TTC549 (cell line): ENCODE measurements around the gene OR11G2.
"Not testable (repeated sequence)": the region's sequence is repeated elsewhere in the genome, so short reads cannot be mapped to it uniquely, and the experiment has no call there.

Experiments used
- FAIRE-seq: peaks from 2 replicates; lab custom pipeline; 2012; peaks lifted over from hg19 to GRCh38; lab: Jason Lieb, UNC

The OR11G2 gene, protein sequence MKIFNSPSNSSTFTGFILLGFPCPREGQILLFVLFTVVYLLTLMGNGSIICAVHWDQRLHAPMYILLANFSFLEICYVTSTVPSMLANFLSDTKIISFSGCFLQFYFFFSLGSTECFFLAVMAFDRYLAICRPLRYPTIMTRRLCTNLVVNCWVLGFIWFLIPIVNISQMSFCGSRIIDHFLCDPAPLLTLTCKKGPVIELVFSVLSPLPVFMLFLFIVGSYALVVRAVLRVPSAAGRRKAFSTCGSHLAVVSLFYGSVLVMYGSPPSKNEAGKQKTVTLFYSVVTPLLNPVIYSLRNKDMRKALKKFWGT

DNA sequence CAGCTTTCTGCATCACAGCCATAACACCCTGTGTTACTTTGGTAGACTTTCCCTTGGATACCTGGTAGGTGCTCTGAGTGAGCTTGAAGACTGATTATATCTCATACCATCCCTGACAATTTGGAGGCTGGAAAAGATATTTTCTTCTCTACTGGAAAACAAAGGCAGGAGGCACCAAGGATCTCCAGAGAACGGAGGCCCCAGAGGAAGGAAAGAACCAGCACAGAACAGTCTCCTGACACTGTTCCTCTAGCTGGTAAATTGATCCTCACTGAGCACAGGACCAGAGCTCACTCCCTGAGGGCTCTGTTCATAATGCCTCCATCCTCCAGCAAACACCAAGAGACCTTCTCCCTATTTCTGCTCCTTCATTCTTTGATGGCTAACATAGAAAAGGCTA is at the start of gene OR11G2:
OR11G2 (plus strand) TSS at position 301 of the 400 bp plus-strand sequence. CDS start 6,542 bp downstream, outside the sequence.
- FAIRE-seq = no peak

DNA sequence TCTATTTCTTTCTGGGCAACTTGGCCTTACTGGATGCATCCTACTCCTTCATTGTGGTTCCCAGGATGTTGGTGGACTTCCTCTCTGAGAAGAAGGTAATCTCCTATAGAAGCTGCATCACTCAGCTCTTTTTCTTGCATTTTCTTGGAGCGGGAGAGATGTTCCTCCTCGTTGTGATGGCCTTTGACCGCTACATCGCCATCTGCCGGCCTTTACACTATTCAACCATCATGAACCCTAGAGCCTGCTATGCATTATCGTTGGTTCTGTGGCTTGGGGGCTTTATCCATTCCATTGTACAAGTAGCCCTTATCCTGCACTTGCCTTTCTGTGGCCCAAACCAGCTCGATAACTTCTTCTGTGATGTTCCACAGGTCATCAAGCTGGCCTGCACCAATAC is 46.8 kb upstream of the OR11G2 start:
- peak; percentile 3 for FAIRE-seq

DNA sequence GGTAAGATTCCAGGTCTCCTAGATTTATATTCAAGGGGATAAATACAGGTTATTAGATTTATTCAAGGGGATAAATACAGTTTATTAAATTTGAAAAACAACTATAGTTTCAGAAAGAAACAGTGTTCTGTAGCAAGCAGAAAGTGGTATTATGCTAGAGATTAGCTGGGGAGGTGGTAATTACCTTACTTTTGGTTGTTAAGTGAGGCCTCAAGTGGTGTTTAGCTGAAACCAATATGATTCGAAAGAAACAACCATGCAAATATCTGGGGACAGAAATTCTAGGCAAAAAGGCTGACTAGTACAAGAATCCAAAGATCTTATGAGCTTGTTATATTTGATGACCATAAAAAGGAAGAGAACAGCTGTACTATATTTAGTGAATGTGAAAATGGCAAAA is 45.9 kb upstream of the OR11G2 start:
- no peak for FAIRE-seq

DNA sequence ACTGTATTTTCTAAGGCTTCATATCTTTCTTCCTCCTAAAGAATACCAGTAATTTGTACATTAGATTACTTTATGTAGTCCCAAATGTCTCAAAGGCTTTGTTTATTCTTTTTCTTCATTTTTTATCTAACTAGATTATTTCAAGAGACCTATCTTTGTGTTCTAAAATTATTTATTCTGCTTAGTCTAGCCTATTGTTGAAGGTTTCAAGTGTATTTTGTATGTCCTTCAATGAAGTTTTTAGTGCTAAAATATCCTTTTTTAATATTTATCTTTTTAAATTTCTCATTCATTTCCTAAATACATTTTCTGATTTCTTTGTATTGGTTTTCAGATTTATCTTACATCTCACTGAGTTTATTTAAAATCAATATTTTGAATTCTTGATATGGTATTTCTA is 26.2 kb upstream of the OR11G2 start:
- no peak for FAIRE-seq

DNA sequence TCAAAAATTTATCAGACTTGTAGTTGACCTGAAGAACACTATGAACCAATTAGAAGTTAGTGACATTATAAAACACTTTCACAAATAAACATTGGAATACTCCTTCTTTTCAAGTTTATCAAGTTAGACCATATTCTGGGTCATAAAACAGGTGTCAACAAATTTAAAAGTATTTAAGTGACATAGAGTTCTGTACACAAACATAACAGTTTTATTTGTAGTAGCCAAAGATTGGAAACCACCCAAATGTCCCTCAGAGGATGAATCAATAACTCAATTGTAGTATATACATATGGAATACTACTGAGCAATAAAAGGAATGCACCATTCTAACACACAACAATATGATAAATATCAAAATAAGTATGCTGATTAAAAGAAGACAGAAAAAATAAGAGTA is 23.6 kb upstream of the OR11G2 start:
- no peak for FAIRE-seq

DNA sequence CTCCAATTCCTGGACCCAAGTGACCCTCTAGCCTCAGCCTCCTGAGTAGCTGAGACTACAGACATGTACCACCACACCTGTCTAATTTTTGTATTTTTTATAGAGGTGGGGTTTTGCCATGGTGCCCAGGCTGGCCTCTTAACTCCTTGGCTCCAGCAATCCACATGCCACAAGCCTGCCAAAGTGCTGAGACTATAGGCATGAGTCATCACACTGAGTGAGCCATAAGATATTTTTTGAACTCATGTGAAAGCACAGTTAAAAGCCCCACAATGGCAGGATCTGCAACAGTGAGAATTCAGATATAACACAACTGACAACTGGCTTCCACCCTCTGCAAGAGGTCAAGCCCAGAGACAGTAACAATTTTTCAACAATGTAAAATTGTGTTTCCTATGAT is 20.8 kb upstream of the OR11G2 start:
- FAIRE-seq = not testable (repeated sequence)

DNA sequence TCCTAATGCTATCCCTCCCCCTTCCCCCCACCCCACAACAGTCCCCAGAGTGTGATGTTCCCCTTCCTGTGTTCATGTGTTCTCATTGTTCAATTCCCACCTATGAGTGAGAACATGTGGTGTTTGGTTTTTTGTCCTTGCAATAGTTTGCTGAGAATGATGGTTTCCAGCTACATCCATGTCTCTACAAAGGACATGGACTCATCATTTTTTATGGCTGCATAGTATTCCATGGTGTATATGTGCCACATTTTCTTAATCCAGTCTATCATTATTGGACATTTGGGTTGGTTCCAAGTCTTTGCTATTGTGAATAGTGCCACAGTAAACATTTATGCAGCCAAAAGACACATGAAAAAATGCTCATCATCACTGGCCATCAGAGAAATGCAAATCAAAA is 16.5 kb upstream of the OR11G2 start:
- not testable (repeated sequence) for FAIRE-seq

DNA sequence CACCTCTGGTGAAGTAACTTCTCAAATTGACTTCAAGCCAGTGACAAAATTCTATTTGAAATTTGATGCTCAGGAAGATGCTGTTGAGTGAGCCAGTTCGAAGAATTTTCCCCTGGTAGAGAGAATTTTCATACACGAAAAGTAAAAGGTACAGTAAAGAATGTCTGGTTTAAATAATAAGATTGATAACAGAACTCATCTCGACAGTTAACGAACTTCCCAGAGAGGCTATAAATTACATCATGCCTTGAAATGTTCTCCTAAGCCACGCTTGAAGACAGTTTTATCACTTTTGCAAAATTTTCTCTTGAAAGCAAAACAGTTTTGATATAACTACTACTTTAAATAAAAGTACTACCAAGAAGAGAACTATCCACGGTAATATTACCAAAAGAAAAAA is 14.4 kb upstream of the OR11G2 start:
- FAIRE-seq = no peak

DNA sequence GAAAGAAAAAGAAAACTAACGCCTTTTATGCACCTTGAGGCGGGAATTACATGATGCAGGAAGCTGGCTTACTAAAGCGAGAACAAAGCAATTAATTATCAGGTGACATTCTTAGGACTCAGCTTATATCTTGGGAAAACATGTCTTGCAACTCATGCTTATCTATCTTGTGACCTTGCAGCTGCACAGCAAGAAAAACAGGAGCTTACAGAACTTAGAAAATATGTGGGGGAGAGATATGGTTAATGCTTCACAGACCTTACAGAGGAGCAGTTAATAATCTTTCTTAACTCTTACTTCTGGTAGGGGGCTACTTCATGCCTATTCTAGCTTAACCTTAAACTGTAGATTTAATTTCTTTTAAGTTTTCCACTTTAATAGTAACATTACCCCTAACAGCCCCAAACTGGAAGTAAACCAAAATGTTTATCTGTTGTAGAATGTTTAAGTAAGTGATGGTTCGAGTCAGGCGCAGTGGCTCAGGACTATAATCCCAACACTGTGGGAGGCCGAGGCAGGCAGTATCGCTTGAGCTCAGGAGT is 13.2 kb upstream of the OR11G2 start:
- FAIRE-seq = no peak

DNA sequence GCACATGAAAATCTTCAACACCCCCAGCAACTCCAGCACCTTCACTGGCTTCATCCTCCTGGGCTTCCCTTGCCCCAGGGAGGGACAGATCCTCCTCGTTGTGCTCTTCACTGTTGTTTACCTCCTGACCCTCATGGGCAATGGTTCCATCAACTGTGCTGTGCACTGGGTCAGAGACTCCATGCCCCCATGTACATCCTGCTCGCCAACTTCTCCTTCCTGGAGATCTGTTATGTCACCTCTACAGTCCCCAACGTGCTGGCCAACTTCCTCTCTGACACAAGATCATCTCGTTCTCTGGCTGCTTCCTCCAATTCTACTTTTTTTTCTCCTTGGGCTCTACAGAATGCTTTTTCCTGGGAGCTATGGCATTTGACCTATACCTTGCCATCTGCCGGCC is 11.5 kb upstream of the OR11G2 start:
- FAIRE-seq = no peak

DNA sequence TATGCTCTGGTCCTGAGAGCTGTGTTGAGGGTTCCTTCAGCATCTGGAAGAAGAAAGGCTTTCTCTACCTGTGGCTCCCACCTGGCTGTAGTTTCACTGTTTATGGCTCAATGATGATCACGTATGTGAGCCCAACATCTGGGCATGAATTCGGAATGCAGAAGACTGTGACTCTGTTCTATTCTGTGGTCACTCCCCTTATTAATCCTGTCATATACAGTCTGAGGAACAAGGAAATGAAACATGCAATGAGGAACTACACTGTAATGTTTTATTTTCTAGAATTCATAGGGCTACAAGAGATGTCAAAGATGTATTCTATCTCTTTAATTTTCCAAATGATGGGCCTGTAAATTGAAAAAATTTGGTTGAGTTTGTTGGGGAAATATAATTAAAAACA is 10.8 kb upstream of the OR11G2 start:
- no peak for FAIRE-seq

DNA sequence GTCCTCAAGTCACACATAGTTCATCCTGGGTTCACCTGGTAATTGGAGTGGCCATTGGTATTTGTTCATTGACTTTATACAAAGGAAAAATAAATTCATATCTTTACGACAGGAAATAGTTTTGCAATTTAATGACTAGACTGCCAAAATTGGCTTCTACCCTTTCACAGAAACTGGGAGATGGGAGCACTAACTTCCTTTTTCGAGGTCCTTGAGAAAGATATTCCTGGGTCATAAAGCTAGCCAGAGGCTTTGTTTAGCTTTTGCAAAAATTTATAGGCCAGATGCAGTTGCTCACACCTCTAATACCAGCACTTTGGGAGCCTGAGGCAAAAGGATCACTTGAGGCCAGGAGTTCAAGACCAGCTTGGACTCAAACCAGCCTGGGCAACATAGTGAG is 10.2 kb upstream of the OR11G2 start:
- FAIRE-seq = no peak

DNA sequence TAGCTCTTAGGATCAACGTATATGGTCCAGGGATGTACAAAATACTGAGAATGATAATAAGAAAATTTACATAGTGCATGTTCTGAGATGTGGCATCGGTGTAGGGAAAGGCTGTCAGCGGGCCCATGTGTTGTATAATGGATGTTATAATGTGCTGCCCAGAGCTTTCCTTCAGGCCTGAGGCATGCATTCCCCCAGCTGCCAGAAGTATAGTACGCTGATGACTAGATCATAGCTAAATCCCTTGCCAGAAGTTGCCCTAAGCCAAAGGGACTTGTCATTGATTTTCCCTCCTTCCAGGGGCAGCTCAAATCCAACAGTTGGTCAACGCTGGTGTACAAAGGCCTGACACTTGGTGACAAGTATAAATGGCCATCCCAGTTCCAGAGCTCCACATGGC is 6.5 kb upstream of the OR11G2 start:
- no peak for FAIRE-seq

DNA sequence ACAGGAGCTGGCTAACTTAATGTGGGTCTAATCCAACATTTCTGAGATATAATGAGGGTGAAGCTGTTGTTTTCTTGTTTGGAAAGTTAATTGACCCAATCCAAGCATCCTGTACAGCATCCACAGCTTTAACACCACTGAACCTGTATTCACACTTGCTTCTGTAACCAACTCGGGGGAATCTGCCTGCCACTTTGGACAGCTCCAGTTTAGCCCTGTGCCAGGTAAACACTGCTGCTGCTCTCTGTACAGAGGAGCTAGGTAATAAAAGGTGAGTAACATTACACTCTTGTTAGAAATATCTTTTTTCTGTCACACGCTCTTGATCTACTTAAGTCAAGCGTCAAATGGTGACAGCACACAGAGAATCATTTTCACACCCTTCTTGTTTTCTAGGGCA is 700 bp downstream of the OR11G2 start:
- FAIRE-seq = no peak

DNA sequence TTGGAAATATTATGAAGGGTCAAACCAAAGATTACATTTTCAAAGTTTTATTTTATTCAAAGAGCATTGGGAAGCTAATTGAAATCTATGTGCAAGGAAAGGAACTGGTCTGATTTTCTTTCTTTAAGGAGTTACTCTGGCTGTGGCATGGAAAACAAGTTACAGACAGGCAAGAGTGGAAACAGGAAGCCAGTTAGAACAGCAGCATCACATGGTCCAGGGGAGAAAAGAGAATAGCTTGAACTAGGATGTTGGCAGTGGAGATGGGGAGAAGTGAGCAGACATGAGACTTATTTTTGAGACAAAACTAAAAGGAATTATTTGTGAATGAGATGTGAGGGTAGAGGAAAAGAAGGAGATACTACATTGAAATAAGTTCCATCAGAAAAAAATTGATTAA is 3.4 kb downstream of the OR11G2 start:
- no peak for FAIRE-seq

DNA sequence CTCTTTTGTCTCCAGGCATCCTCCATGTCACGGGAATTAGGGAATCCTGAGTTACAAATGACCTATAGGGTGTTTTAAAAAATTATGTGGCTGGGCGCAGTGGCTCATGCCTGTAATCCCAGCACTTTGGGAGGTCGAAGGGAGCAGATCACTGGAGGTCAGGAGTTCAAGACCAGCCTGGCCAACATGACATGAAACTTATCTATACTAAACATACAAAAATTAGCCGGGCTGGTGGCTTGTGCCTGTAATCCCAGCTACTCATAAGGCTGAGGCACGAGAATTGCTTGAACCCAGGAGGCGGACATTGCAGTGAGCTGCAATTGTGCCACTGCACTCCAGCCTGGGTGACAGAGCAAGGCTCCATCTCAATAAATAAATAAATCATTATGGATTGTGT is 4.5 kb downstream of the OR11G2 start:
- FAIRE-seq = not testable (repeated sequence)

DNA sequence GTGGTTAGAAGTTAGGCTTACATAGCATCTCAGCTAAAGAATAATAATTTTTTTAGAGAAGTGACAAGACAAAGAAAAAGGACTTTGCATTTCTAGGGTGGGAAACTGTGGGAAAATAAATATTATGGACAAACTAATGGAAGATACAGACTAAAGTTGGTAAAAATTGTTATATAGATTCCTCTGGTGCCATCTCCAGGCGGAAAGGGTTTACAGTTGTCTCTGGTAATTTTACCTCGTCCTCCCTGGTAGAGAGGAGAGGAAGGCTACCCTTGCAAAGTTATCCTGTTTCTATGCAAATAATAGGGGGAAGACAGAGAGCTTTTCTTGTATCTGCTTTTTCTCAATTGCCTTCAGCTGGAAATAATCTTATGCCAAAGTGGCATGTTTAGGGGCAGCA is 5.2 kb downstream of the OR11G2 start:
- FAIRE-seq = no peak

DNA sequence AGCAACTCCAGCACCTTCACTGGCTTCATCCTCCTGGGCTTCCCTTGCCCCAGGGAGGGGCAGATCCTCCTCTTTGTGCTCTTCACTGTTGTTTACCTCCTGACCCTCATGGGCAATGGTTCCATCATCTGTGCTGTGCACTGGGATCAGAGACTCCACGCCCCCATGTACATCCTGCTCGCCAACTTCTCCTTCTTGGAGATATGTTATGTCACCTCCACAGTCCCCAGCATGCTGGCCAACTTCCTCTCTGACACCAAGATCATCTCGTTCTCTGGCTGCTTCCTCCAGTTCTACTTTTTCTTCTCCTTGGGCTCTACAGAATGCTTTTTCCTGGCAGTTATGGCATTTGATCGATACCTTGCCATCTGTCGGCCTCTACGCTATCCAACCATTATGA is 6.8 kb downstream of the OR11G2 start:
- FAIRE-seq = no peak

DNA sequence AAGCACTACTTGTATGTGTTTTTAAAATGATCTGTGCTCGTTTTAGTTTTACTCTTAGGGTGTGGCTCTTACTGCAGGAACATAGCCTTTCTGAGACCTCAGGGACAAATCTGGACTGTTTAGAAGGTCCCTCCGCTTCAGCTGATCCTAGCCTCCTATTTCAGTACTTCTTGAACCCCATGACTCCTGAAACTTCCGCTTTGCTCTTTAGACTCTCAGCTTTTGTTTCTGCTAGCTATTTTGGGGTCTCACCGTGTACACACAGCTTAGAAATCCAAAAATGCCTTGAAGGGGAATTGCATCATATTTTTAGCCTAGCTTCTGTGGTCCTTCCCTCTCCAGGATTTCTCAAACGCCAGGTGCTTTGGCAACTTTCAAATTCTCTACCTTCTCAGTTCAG is 8.3 kb downstream of the OR11G2 start:
- FAIRE-seq = no peak

DNA sequence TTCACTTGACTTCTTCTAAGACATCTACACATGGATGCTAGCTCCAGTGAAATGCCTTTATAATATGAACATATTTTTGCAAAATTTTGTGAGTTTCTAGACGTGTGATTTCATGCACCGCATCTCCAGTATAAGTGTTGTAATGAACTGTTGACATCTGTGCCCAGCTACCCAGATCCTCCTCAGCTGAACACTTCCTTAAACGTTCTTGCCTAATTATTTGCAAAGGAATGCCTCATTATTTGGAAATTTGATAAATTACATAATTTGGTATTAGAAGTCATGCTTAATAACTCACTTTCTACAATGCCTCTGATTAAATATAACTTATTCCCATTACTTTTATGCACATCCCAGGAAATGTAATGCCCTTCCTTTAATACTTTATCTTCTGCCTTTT is 14.0 kb downstream of the OR11G2 start:
- no peak for FAIRE-seq

DNA sequence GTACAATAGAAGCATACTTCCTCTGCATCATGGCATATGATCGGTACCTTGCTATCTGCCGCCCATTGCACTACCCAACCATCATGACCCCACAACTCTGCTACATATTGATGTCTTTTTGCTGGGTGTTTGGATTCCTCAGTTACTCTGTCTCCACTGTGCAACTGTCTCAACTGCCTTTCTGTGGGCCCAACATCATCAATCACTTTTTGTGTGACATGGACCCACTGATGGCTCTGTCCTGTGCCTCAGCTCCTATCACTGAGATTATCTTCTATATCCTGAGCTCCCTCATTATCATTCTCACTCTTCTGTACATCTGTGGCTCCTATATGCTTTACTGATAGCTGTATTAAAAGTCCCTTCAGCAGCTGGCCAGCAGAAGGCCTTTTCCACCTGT is 18.9 kb downstream of the OR11G2 start:
- FAIRE-seq = no peak

DNA sequence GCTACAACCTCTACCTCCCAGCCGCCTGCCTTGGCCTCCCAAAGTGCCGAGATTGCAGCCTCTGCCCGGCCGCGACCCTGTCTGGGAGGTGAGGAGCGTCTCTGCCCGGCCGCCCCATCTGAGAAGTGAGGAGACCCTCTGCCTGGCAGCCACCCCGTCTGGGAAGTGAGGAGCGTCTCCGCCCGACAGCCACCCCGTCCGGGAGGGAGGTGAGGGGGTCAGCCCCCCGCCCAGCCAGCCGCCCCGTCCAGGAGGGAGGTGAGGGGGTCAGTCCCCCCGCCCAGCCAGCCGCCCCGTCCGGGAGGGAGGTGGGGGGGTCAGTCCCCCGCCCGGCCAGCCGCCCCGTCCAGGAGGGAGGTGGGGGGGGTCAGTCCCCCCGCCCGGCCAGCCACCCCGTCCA is 21.7 kb downstream of the OR11G2 start:
- FAIRE-seq = not testable (repeated sequence)

DNA sequence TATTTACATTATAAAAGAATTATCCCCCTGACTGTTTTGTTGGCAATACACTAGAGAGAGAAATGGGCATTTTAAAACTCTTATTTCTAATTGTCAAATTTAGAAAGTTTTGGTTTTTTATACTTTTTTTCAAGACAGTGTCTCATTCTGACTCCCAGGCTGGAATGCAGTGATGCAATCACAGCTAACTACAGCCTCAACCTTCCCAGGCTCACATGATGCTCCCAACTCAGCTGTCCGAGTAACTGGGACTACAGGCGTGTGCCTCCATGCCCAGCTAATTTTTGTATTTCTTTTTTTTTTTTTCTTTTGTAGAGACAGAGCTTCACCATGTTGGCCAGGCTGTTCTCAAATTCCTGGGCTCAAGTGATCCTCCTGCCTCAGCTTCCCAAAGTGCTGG is 24.5 kb downstream of the OR11G2 start:
- FAIRE-seq = no peak

DNA sequence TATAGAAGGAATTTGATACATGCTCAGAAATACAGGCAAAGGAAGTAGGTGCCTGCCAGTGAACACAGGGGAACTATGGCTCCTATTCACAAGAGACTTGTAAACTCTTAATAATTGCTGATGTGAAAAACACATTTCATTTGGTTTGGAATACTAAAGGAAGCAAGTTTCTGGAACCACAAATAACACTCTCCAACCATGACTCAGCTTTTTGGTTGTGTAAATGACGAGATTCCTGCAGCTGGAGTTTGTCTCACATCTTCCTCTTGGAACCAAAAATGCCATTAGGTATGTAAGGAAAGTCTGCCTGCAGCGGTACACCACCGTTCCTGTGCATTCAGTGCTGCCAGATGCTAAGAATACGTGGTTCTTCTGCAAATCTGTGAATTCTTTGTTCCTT is 28.3 kb downstream of the OR11G2 start:
- FAIRE-seq = no peak

DNA sequence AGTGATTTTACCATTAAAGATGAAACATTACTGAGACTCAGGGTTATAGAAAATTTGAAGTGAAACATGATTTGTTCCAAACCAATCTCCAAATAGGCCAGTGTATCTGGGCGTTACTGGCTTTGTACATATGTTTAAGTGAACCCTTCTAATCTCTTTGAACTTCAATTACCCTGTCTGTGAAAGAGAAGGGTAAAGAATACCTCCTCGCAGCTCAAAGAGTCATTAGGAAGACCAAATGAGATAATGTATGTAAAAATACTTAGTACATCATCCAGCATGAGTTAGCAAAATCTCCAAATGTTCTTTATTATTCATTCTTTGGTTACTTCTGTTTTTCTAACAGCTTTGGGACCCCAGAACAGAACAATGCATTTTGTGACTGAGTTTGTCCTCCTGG is 32.7 kb downstream of the OR11G2 start, which contains the start of gene OR11H6:
OR11H6 (plus strand) TSS at position 301 of the 400 bp plus-strand sequence; CDS start at position 301, 0 bp downstream.
- no peak for FAIRE-seq
